KMS-11 (cell line): ENCODE results near the gene STAT5A.
"Not testable (repeated sequence)": the region's sequence is repeated elsewhere in the genome, so short reads cannot be mapped to it uniquely, and the experiment has no call there.

Experiments used
- H2AFZ ChIP-seq: fragments of 200-600 bp; sonication (generic); 2 replicates; pipeline ENCODE4 v1.6.1; 2016; ENCODE audit warnings: antibody characterized with exemption, mixed run types, low read depth
- H3K27ac ChIP-seq: fragments of 200-600 bp; sonication (generic); 2 replicates; pipeline ENCODE4 v1.6.1; 2016; ENCODE audit warnings: mild to moderate bottlenecking, mixed run types
- H3K27me3 ChIP-seq: fragments of 200-600 bp; sonication (generic); 2 replicates; pipeline ENCODE4 v1.6.1; 2017; ENCODE audit warnings: mild to moderate bottlenecking, low read depth, mixed run types, moderate library complexity; ENCODE audit not compliant: insufficient read depth
- H3K36me3 ChIP-seq: fragments of 200-600 bp; sonication (generic); 2 replicates; pipeline ENCODE4 v1.6.1; 2017; ENCODE audit warnings: mild to moderate bottlenecking, mixed run types; ENCODE audit not compliant: insufficient read depth
- H3K4me1 ChIP-seq: fragments of 200-600 bp; sonication (generic); 2 replicates; pipeline ENCODE4 v1.6.1; 2016; ENCODE audit warnings: mild to moderate bottlenecking, low read depth, mixed run types; ENCODE audit not compliant: poor library complexity, severe bottlenecking
- H3K4me2 ChIP-seq: fragments of 200-600 bp; sonication (generic); 2 replicates; pipeline ENCODE4 v1.7.0; 2016; ENCODE audit warnings: mild to moderate bottlenecking, mixed run types
- H3K4me3 ChIP-seq: fragments of 200-600 bp; sonication (generic); IDR thresholded peaks from 2 replicates; pipeline ENCODE4 v1.6.1; 2017; ENCODE audit warnings: low read depth, low read length, mixed read lengths; ENCODE audit not compliant: insufficient read depth
- H3K79me2 ChIP-seq: fragments of 200-600 bp; sonication (generic); 2 replicates; pipeline ENCODE4 v1.6.1; 2016; ENCODE audit warnings: low read depth, mixed run types; ENCODE audit not compliant: insufficient read depth
- H3K9ac ChIP-seq: fragments of 200-600 bp; sonication (generic); 2 replicates; pipeline ENCODE4 v1.6.1; 2016; ENCODE audit warnings: mild to moderate bottlenecking, mixed run types
- H4K20me1 ChIP-seq: fragments of 200-600 bp; sonication (generic); 2 replicates; pipeline ENCODE4 v1.6.1; 2016; ENCODE audit warnings: mild to moderate bottlenecking, mixed run types; ENCODE audit not compliant: insufficient read depth
- CTCF ChIP-seq: fragments of 200-600 bp; sonication (generic); conservative IDR thresholded peaks from 2 replicates; pipeline ENCODE4 v1.6.1; 2017; ENCODE audit warnings: low read depth, mild to moderate bottlenecking, antibody characterized with exemption, low read length, moderate library complexity, mixed read lengths

The STAT5A gene

GRCh38 chr17:42243493-42243982, 44.8 kb upstream of the STAT5A start:
- H3K9ac ChIP-seq, result no peak overlapping the region
- no peak overlapping the region for H3K27ac ChIP-seq
- no peaks in the 10 kb centered on the region for H4K20me1 ChIP-seq
- H3K4me2 ChIP-seq, result no peak overlapping the region
- no peaks in the 10 kb centered on the region for H3K27me3 ChIP-seq
- H3K4me1 ChIP-seq, result peaks cover 11% of the 10 kb centered on the region
- no peaks in the 10 kb centered on the region for H3K36me3 ChIP-seq
- no peaks in the 10 kb centered on the region for H3K79me2 ChIP-seq
- no peak overlapping the region for H2AFZ ChIP-seq
- H3K4me3 ChIP-seq, result no peak overlapping the region
- TF ChIP-seq CTCF, result no peak

- not testable (repeated sequence) for H3K79me2 ChIP-seq, H4K20me1 ChIP-seq, H3K27me3 ChIP-seq
These were observed 44.2 kb upstream of the STAT5A start for GRCh38 chr17:42244116-42244515.

GRCh38 chr17:42245183-42245582, 43.1 kb upstream of the STAT5A start:
- not testable (repeated sequence) for H3K4me2 ChIP-seq, H3K4me3 ChIP-seq, H2AFZ ChIP-seq, H4K20me1 ChIP-seq, H3K79me2 ChIP-seq, H3K36me3 ChIP-seq, H3K27me3 ChIP-seq, H3K27ac ChIP-seq, H3K9ac ChIP-seq
- peaks cover 14% of the 10 kb centered on the region for H3K4me1 ChIP-seq

More at GRCh38 chr17:42244116-42244515, 44.2 kb upstream of the STAT5A start:
- H3K9ac ChIP-seq, H3K36me3 ChIP-seq, H3K4me3 ChIP-seq, H3K4me2 ChIP-seq, H2AFZ ChIP-seq, H3K27ac ChIP-seq: not testable (repeated sequence)
- H3K4me1 ChIP-seq, result peaks cover 11% of the 10 kb centered on the region

- H3K4me2 ChIP-seq, result no peak overlapping the region
- H3K9ac ChIP-seq, result no peak overlapping the region
- no peaks in the 10 kb centered on the region for H3K79me2 ChIP-seq
- H3K4me1 ChIP-seq, result peaks cover 21% of the 10 kb centered on the region
- no peak overlapping the region for H3K4me3 ChIP-seq
- no peaks in the 10 kb centered on the region for H3K36me3 ChIP-seq
- H3K27me3 ChIP-seq, result no peaks in the 10 kb centered on the region
- no peak overlapping the region for H2AFZ ChIP-seq
- TF ChIP-seq CTCF, result no peak
- H3K27ac ChIP-seq, result no peak overlapping the region
- no peaks in the 10 kb centered on the region for H4K20me1 ChIP-seq
These were observed 41.8 kb upstream of the STAT5A start for GRCh38 chr17:42246515-42246914.

GRCh38 chr17:42247734-42248133, 40.6 kb upstream of the STAT5A start:
- Histone ChIP-seq H2AFZ (no peak overlapping the region), H3K4me2 (no peak overlapping the region; the same call in 1 of the 2 replicates), H3K4me1 (peaks cover 21% of the 10 kb centered on the region), H3K36me3 (no peaks in the 10 kb centered on the region), H3K27me3 (no peaks in the 10 kb centered on the region), H3K79me2 (no peaks in the 10 kb centered on the region), H3K27ac (no peak overlapping the region), H3K9ac (no peak overlapping the region), H3K4me3 (no peak overlapping the region), H4K20me1 (no peaks in the 10 kb centered on the region)
- no peak for TF ChIP-seq CTCF
